ENCODE results near the gene UBL4B.
"Not testable (repeated sequence)": the region's sequence is repeated elsewhere in the genome, so short reads cannot be mapped to it uniquely, and the experiment has no call there.

UBL4B gene

GRCh38 chr1:110112143-110112542 lies at the start of gene UBL4B:
TSS of gene UBL4B (plus strand) at chr1:110112443. CDS start at chr1:110112535, 92 bp downstream.
- DNase-seq (ENCODE audit: low spot score), result no peak

- no peak for DNase-seq (ENCODE audit: low spot score)
Measured at GRCh38 chr1:110062612-110063011, 49.6 kb upstream of the UBL4B start.

GRCh38 chr1:110063781-110064180 lies 48.5 kb upstream of the UBL4B start:
- DNase-seq (ENCODE audit: low spot score), result no peak

GRCh38 chr1:110064576-110065337 lies 47.5 kb upstream of the UBL4B start:
- DNase-seq (ENCODE audit: low spot score), result no peak

- DNase-seq (ENCODE audit: low spot score), result no peak
Measured at GRCh38 chr1:110065841-110066240, 46.4 kb upstream of the UBL4B start.

GRCh38 chr1:110067479-110067892 lies 44.8 kb upstream of the UBL4B start:
- no peak for DNase-seq (ENCODE audit: low spot score)

GRCh38 chr1:110067893-110068645 lies 44.2 kb upstream of the UBL4B start:
- DNase-seq (ENCODE audit: low spot score), result no peak

- DNase-seq (ENCODE audit: low spot score), result no peak
Measured at GRCh38 chr1:110068646-110069403, 43.4 kb upstream of the UBL4B start.

GRCh38 chr1:110069404-110070281 lies 42.6 kb upstream of the UBL4B start:
- DNase-seq (ENCODE audit: low spot score), result no peak

- no peak for DNase-seq (ENCODE audit: low spot score)
Measured at GRCh38 chr1:110070282-110070669, 42.0 kb upstream of the UBL4B start.

GRCh38 chr1:110070671-110071242 lies 41.5 kb upstream of the UBL4B start, which contains the start of gene ALX3:
TSS of gene ALX3 (minus strand) at chr1:110070672. CDS start at chr1:110070612, 60 bp downstream.
- DNase-seq (ENCODE audit: low spot score), result no peak

- DNase-seq (ENCODE audit: low spot score), result no peak
Measured at GRCh38 chr1:110074166-110074565, 38.1 kb upstream of the UBL4B start.

- DNase-seq (ENCODE audit: low spot score), result no peak
Measured at GRCh38 chr1:110076789-110077500, 35.3 kb upstream of the UBL4B start.

GRCh38 chr1:110079995-110080394 lies 32.2 kb upstream of the UBL4B start:
- DNase-seq (ENCODE audit: low spot score), result not testable (repeated sequence)

GRCh38 chr1:110081061-110081460 lies 31.2 kb upstream of the UBL4B start:
- no peak for DNase-seq (ENCODE audit: low spot score)

GRCh38 chr1:110082477-110082876 lies 29.8 kb upstream of the UBL4B start:
- DNase-seq (ENCODE audit: low spot score), result no peak

- no peak for DNase-seq (ENCODE audit: low spot score)
Measured at GRCh38 chr1:110083061-110083865, 29.0 kb upstream of the UBL4B start.

GRCh38 chr1:110083866-110084226 lies 28.4 kb upstream of the UBL4B start:
- DNase-seq (ENCODE audit: low spot score), result no peak

GRCh38 chr1:110084227-110085078 lies 27.8 kb upstream of the UBL4B start:
- DNase-seq (ENCODE audit: low spot score), result no peak
